Cerebellar cortex (tissue), 1 donor: ENCODE results near the gene OTOG.

Source experiments
- DNase-seq: peaks from one replicate; pipeline ENCODE4 v3.0.0-alpha.2; 2015; ENCODE audit warnings: low spot score

Gene OTOG

DNA sequence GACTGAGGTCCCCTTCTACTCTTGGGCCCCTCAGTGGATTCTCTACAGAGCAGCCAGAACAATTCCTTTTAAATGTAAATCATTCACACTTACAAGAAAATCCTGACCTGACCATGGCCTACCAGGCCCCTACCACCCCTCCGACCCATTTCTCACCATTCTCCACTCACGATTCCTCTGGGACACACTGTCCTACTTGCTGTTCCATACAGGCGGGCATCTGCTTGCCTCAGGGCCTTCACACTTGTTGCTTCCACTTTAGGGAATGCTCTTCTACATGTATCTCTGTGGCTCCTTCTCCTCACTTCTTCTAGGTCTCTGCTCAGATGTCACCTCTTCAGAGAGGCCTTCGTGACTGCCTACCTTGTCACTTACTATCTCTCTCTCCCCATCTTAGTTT, 6.3 kb upstream of the OTOG start:
- no peak for DNase-seq

- no peak for DNase-seq
These were observed 5.7 kb upstream of the OTOG start for GRCh38 chr11:17541330-17541885.

- DNase-seq: no peak
These were observed 4.8 kb upstream of the OTOG start for GRCh38 chr11:17542249-17542648.

DNA sequence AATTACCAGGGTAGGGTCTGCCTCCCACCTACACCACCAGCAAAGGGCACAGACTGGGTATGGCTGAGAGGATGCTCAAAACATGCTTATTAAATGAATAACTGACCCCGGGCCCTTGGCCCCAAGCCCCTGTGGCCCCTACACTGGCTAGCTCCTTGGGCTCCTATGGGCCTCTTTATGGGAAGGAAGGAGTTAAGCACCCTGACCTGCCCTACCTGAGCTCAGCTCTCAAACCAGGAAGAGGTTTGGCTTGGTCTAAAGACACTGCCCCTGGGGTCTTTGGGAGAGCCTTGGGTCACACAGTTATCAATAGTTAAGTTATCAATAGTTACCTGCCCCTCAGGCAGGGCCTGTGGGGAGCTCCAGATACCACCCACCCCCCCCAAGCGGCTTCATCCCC, 4.0 kb upstream of the OTOG start:
- DNase-seq: no peak

DNA sequence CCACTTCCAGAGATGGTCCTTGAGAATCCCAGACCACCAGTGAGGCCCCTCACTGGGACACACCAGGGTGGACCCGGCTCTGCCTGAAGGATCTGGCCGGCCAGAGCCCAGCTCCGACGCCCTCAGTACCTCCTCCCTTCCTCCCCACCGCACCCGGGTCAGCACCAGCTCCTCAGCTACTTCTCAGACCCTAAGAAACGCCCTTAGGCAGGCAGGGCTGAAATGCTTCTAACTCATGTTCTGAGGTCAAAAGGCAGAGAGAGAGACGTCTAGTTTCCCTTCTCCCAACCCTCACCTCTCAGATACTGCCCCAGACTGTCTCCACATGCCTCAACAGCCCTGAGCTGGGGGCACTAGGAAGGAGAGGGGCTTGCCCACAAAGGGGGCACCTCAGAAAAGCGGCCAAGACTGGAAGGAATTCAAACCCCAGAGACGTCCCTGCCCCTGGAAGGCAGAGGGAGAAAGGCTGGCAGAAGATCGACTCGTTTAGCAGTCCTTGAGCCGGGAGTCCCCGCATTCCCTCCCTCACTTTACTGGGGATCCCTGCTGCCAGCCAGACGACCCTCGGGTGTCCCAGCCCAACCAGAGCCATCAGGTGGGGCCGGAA, 3.4 kb upstream of the OTOG start:
- DNase-seq: no peak

DNA sequence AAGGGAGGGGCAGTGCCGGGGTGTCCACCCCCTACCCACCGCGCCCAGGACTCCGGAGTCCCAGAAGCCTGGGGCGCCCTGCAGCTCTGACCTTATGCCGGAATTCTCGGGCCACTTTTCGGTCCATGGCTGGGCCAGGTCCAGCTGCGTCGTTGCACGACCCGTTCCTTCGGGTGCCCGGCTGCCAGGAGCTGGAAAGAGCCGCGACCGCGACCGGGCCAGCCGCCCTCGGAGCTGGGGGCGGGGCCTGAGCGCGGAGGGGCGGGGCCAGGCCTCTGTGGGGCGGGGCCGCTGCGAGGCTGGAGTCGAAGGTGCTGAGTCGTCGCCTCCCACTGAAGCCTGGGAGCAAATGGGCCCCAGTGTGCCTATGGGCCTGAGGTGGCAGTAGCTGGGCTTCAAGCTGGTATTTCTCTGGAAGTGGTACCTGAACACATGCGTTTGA, 2.9 kb upstream of the OTOG start, which contains the start of gene USH1C:
Gene USH1C (minus strand): TSS at position 236 of the 442 bp plus-strand sequence. CDS start 109 bp downstream, at position 127.
- no peak for DNase-seq

GRCh38 chr11:17546240-17546639, 819 bp upstream of the OTOG start:
- no peak for DNase-seq

DNA sequence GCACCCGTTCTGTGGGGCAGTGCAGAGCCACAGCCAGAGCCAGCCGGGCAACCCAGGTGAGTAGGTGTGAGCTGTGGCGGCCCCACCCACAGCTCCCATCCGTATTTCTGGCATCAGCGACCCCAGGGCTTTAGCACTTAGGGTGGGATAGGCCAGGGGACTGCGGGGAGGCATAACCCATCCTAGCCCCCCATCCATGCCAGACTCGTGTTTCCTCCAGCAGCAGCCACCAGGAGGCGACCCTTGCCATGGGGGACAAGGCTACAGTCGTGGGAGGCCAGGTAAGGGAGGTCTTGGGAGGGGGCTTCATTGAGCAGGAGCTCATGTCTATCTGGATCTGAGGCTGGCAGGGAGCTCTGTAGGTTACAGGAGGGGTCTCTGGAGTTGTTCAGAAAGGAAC, 873 bp downstream of the OTOG start:
- no peak for DNase-seq

GRCh38 chr11:17548444-17548843, 1.4 kb downstream of the OTOG start:
- no peak for DNase-seq

GRCh38 chr11:17550450-17551346, 3.6 kb downstream of the OTOG start:
- DNase-seq: no peak

GRCh38 chr11:17551347-17552040, 4.4 kb downstream of the OTOG start:
- no peak for DNase-seq

GRCh38 chr11:17552041-17552355, 4.9 kb downstream of the OTOG start:
- no peak for DNase-seq

GRCh38 chr11:17552392-17553248, 5.6 kb downstream of the OTOG start:
- no peak for DNase-seq

GRCh38 chr11:17553249-17553546, 6.1 kb downstream of the OTOG start:
- DNase-seq: no peak

GRCh38 chr11:17554487-17554886, 7.4 kb downstream of the OTOG start:
- no peak for DNase-seq

DNA sequence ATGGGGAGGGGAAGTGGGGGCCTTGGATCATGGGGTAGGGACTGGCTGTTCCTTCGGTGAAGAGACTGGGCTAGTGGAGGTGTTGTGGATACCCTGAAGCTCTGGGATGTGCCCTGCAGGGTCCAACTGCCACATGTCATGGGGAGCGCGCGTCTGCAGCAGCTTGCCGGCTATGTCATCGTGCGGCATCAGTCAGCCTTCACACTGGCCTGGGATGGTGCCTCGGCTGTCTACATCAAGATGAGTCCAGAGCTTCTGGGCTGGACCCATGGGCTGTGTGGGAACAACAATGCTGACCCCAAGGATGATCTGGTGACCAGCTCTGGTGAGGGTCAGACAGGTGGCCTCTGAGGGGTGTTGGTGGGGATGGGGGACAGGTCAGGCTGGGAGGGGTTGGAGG, 9.9 kb downstream of the OTOG start:
- DNase-seq: no peak

DNA sequence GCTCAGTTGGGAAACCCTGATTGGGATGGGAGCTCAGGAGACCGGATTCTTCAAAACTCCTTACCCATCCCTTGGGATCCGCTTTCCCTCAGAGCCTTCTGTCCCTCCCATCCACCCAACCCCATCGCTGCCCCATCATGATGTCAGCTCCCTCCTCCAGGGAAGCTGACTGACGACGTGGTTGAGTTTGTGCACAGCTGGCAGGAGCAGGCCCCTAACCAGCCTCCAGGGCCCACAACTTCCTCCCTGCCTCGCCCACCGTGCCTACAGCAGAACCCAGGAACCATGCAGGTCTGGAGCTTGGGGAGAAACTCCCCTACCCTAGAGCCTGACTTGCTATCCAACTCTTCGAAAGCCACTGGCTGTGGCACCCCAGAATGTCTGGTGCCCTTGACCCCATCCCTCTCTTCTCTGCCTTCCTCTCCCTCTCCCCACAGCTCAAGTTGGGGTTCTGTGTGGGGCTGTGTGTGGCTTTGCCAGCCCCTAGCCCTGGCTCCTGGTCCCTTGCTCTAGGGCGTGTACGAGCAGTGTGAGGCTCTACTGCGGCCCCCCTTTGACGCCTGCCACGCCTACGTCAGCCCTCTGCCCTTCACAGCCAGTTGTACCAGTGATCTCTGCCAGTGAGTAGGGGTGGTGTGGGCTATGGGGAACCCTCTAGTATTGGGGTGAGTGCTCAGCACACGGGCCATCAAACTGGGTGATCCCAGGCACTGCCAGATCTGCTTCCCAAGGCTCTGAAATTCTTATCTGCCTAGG, 11.1 kb downstream of the OTOG start:
- no peak for DNase-seq

DNA sequence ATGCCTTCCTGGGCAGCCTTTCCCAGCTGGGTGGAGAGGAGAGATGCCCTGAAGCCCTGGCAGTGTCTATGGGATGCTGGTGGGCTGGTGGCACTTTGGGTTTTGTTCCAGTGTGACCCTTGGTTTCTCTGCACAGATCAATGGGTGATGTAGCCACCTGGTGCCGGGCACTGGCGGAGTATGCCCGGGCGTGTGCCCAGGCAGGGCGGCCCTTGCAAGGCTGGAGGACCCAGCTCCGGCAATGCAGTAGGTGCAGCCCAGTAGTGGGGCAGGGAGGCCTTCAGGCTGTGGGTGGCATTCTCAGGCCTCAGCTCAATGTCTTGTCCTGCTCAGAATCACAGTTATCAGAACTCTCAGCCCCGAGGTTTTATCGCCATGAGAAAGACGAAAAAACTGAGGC, 11.9 kb downstream of the OTOG start:
- DNase-seq: no peak

DNA sequence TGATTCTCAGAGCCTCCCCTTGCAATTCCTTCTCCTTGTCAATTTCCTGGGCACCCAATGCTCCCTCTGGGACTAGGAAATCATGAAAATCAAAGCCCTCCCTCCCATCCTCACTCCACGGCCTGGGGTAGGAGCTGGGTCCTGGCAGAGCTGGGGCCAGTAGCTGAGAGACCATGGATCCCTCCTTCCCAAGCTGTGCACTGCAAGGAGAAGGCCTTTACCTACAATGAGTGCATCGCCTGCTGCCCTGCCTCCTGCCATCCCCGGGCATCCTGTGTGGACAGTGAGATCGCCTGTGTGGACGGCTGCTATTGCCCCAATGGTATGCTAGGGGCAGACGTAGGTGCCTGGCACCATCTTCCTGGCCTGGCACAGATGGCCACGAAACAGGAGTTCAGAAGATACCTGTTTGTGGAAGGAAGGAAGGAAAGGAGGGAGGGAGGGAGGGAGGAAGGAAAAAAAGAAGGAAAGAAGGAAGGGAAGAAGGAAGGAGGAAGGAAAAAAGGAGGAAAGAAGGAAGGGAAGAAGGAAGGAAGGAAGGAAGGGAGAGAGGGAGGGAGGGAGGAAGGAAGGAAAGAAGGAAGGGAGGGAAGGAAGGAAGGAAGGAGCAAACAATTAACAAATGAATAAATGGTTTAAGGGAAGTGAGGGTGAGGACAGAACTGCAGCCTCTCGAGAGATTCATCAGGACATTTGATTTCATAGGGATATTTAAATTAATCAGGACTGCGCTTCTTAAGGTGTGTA, 12.5 kb downstream of the OTOG start:
- DNase-seq: no peak
